ENCODE measurements around the gene FXN. TPM values are rescaled to one million over a fixed set of nuclear protein-coding genes. Genes with fewer than 3 reads are reported as not detected.

Gene FXN
- total and polyA plus RNA-seq, 12 donors: 7.8 to 41.8 (median 35.0) TPM

GRCh38 chr9:69009708-69010107 lies 25.8 kb upstream of the FXN start:
- TF ChIP-seq CTCF (IDR thresholded peaks at IDR 0.05): no peak
- Histone ChIP-seq H3K27me3 (no peaks in the 10 kb centered on the region), H3K4me3 (no peak overlapping the region), H3K4me1 (no peaks in the 10 kb centered on the region), H3K36me3 (peaks cover 0 to 4% (median 0%) of the 10 kb centered on the region in 9 donors), H3K27ac (no peak overlapping the region), H3K9me3 (no peaks in the 10 kb centered on the region)
- WGBS, 2 donors: 67 to 76% methylated on average over 1 of the region's 1 CpG
- intact Hi-C loops (cut with DNase I): loop anchor here in 5 of 10 donors (5.0 to 10.0 kb wide), 5 partner anchors 155 to 432 kb away; partner anchors contain the start of gene PIP5K1B (in 3 of the 5)
- ATAC-seq (no peak), DNase-seq (no peak)

GRCh38 chr9:69012696-69013381 lies 22.7 kb upstream of the FXN start:
- peaks cover 0 to 4% (median 0%) of the 10 kb centered on the region in 9 donors for H3K36me3 ChIP-seq
- H3K27me3 ChIP-seq: no peaks in the 10 kb centered on the region
- H3K9me3 ChIP-seq: no peaks in the 10 kb centered on the region
- DNase-seq (no peak), ATAC-seq (peak in 2 of 8 donors; percentile 16 to 34)
- WGBS, 2 donors: 81 to 88% methylated on average over 18 of the region's 18 CpGs
- H3K4me3 ChIP-seq: no peak overlapping the region
- no peak for TF ChIP-seq CTCF (IDR thresholded peaks at IDR 0.05)
- peaks cover 0 to 9% (median 0%) of the 10 kb centered on the region in 9 donors for H3K4me1 ChIP-seq
- H3K27ac ChIP-seq: no peak overlapping the region
- intact Hi-C loops (cut with DNase I): no loop called here

- Histone ChIP-seq H3K4me3 (no peak overlapping the region), H3K36me3 (peaks cover 0 to 4% (median 0%) of the 10 kb centered on the region in 9 donors), H3K4me1 (peaks cover 0 to 9% (median 0%) of the 10 kb centered on the region in 9 donors), H3K27me3 (no peaks in the 10 kb centered on the region), H3K27ac (no peak overlapping the region), H3K9me3 (no peaks in the 10 kb centered on the region)
- WGBS, 2 donors: 97 to 99% methylated on average over 26 of the region's 26 CpGs
- DNase-seq: no peak
- intact Hi-C loops (cut with DNase I): no loop called here
- peak in 1 of 8 donors; percentile 62 for ATAC-seq
- TF ChIP-seq CTCF (IDR thresholded peaks at IDR 0.05): no peak
Measured at GRCh38 chr9:69013382-69013727, 22.2 kb upstream of the FXN start.

DNA sequence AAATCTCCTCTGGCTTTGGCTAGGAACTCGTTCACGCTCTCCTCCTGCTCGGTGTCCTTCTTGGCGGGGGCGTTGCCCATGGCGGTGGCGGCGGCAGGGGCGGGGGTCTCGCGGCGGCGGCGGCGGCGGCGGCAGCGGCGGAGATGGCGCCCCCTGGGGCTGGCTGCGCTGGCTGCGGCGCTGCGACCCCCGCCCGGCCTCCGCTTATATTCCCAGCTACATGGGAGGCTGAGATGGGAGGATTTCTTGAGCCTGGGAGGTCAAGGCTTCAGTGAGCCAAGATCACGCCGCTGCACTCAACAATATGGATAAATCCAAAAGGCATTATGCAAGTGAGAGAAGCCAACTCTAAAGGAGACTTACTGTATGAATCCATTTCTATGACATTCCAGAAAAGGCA lies 21.5 kb upstream of the FXN start, which contains the start of gene PRKACG:
Gene PRKACG, minus strand, starts transcription at position 101 of the 400 bp plus-strand sequence. Its CDS starts 21 bp downstream, at position 80.
- ATAC-seq: no peak
- Histone ChIP-seq H3K27ac (no peak within 1 kb of the TSS), H3K9me3 (no peaks in the 10 kb centered on the region), H3K27me3 (no peaks in the 10 kb centered on the region), H3K4me3 (no peak within 1 kb of the TSS), H3K36me3 (peaks cover 0 to 4% (median 0%) of the 10 kb centered on the region in 9 donors), H3K4me1 (peaks cover 0 to 9% (median 0%) of the 10 kb centered on the region in 9 donors)
- DNase-seq: no peak
- intact Hi-C loops (cut with DNase I): no loop called here
- WGBS, 2 donors: 95 to 97% methylated on average over 29 of the region's 29 CpGs
- TF ChIP-seq CTCF (IDR thresholded peaks at IDR 0.05): no peak
